SK-N-SH (cell line): ENCODE measurements around the gene DNAJB4.

Source experiments
- EP300 ChIP-seq, 2 experiments: IDR thresholded peaks; 2 replicates each; pipeline versions ENCODE4 v1.4.0 to v1.6.1; 2012; ENCODE audit warnings: borderline replicate concordance in 1 of 2, low read depth in 1 of 2, low read length in 1 of 2
- GABPA ChIP-seq: IDR thresholded peaks from 2 replicates; pipeline ENCODE4 v1.4.0; 2012; ENCODE audit warnings: low read depth, mild to moderate bottlenecking
- RCOR1 ChIP-seq: fragments of 150-350 bp; IDR thresholded peaks from 2 replicates; pipeline ENCODE4 v1.6.1; 2017; ENCODE audit warnings: antibody characterized with exemption, low read length
- RFX5 ChIP-seq: IDR thresholded peaks from 2 replicates; pipeline ENCODE4 v1.6.1; 2012; ENCODE audit warnings: mild to moderate bottlenecking, improper control_type of control experiment, low read length
- TAF1 ChIP-seq: IDR thresholded peaks from 2 replicates; pipeline ENCODE4 v1.6.1; 2012; ENCODE audit warnings: low read depth, mild to moderate bottlenecking, low read length, moderate library complexity, borderline replicate concordance
- TCF12 ChIP-seq: IDR thresholded peaks from 2 replicates; pipeline ENCODE4 v1.4.0; 2012
- TF ChIP-seq, protein P1 (sequence below): fragments of 200-600 bp; sonication (generic); IDR thresholded peaks from 2 replicates; pipeline ENCODE4 v1.6.1; 2017; ENCODE audit warnings: antibody characterized with exemption, mild to moderate bottlenecking, moderate library complexity
- TF ChIP-seq, protein P2 (sequence below): fragments of 150-350 bp; IDR thresholded peaks from 2 replicates; pipeline ENCODE4 v1.6.1; 2017; ENCODE audit warnings: antibody characterized with exemption, low read length, low read depth, borderline replicate concordance
- TF ChIP-seq, protein P3 (sequence below): IDR thresholded peaks from 2 replicates; pipeline ENCODE4; 2012

DNA sequence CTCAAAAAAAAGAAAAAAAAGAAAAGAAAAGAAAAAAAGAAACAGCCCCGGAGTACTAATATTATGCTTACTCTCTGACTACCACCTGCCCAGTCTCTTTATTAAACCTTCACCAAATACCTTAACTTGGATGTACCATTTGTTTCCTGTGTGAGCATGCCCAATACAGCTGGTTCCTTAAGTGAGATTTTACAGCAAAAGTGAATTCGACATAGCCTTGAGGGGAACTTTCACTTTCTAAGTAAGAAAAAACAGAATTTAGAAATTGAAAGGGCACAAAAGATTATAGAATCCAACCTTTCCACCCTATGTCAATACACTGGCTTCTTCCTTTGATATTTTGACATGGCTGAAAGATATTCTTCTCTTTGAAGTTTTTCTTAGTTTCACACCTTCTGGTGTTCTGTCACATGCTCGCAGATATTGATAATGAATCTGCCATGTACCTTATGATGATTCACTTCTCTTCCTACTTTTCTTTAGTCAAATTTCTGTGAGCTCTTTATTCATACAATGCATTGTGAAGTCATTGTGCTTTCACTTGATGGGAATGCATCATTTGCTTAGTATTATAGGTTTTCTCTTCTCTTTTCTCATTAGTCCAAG lies 35.8 kb downstream of the DNAJB4 start:
- TF ChIP-seq, protein P1, sequence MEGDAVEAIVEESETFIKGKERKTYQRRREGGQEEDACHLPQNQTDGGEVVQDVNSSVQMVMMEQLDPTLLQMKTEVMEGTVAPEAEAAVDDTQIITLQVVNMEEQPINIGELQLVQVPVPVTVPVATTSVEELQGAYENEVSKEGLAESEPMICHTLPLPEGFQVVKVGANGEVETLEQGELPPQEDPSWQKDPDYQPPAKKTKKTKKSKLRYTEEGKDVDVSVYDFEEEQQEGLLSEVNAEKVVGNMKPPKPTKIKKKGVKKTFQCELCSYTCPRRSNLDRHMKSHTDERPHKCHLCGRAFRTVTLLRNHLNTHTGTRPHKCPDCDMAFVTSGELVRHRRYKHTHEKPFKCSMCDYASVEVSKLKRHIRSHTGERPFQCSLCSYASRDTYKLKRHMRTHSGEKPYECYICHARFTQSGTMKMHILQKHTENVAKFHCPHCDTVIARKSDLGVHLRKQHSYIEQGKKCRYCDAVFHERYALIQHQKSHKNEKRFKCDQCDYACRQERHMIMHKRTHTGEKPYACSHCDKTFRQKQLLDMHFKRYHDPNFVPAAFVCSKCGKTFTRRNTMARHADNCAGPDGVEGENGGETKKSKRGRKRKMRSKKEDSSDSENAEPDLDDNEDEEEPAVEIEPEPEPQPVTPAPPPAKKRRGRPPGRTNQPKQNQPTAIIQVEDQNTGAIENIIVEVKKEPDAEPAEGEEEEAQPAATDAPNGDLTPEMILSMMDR = no peak
- TF ChIP-seq, protein P2, sequence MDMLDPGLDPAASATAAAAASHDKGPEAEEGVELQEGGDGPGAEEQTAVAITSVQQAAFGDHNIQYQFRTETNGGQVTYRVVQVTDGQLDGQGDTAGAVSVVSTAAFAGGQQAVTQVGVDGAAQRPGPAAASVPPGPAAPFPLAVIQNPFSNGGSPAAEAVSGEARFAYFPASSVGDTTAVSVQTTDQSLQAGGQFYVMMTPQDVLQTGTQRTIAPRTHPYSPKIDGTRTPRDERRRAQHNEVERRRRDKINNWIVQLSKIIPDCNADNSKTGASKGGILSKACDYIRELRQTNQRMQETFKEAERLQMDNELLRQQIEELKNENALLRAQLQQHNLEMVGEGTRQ = no peak
- TF ChIP-seq RCOR1 (no peak), TAF1 (no peak), RFX5 (no peak), EP300 (IDR thresholded peaks at IDR 0.05; ENCODE audit: borderline replicate concordance in 1 of 2, low read depth in 1 of 2, low read length in 1 of 2) (no peak), GABPA (no peak), TCF12 (no peak)
- TF ChIP-seq, protein P3, sequence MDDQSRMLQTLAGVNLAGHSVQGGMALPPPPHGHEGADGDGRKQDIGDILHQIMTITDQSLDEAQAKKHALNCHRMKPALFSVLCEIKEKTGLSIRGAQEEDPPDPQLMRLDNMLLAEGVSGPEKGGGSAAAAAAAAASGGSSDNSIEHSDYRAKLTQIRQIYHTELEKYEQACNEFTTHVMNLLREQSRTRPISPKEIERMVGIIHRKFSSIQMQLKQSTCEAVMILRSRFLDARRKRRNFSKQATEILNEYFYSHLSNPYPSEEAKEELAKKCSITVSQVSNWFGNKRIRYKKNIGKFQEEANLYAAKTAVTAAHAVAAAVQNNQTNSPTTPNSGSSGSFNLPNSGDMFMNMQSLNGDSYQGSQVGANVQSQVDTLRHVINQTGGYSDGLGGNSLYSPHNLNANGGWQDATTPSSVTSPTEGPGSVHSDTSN = no peak
